Liver (tissue), 9 donors: Measurements from ENCODE around the gene ARID3A. TPM values are rescaled to one million over a fixed set of nuclear protein-coding genes. Genes with fewer than 3 reads are reported as not detected.

Experiments
- DNase-seq: peaks from one replicate; pipeline ENCODE4 v3.0.0-alpha.2; 2017; ENCODE audit warnings: low spot score
- H3K27ac ChIP-seq, 2 donors: one replicate each; pipeline ENCODE4 v1.7.0; 2013; ENCODE audit warnings: inconsistent platforms in 2 of 2, low read length in 2 of 2, control low read depth in 1 of 2, low read depth in 1 of 2, mild to moderate bottlenecking in 1 of 2
- H3K27me3 ChIP-seq, 4 donors: one replicate each; pipeline versions ENCODE4 v1.6.1 to v1.7.0; 2013; ENCODE audit warnings: low read length in 3 of 4, inconsistent platforms in 1 of 4, mild to moderate bottlenecking in 1 of 4, moderate library complexity in 1 of 4; ENCODE audit not compliant: control insufficient read depth in 4 of 4, insufficient read depth in 4 of 4
- H3K36me3 ChIP-seq, 4 donors: one replicate each; pipeline versions ENCODE4 v1.6.1 to v1.7.0; 2013; ENCODE audit warnings: low read length in 3 of 4, mild to moderate bottlenecking in 3 of 4, low read depth in 1 of 4, moderate library complexity in 1 of 4; ENCODE audit not compliant: control insufficient read depth in 4 of 4, insufficient read depth in 3 of 4
- H3K4me1 ChIP-seq, 4 donors: one replicate each; pipeline versions ENCODE4 v1.6.1 to v1.7.0; 2013; ENCODE audit warnings: low read length in 3 of 4, mild to moderate bottlenecking in 3 of 4, moderate library complexity in 1 of 4; ENCODE audit not compliant: control insufficient read depth in 4 of 4, insufficient read depth in 4 of 4
- H3K4me3 ChIP-seq, 3 donors: one replicate each; pipeline versions ENCODE4 v1.6.1 to v1.7.0; 2013; ENCODE audit warnings: low read length in 3 of 3, control low read depth in 1 of 3, low read depth in 1 of 3, mild to moderate bottlenecking in 1 of 3
- H3K9ac ChIP-seq, 2 donors: one replicate each; pipeline ENCODE4 v1.7.0; 2013; ENCODE audit warnings: low read length in 2 of 2, mild to moderate bottlenecking in 2 of 2, moderate library complexity in 2 of 2, control low read depth in 1 of 2, low read depth in 1 of 2
- H3K9me3 ChIP-seq, 4 donors: one replicate each; pipeline versions ENCODE4 v1.6.1 to v1.7.0; 2013; ENCODE audit warnings: low read length in 3 of 4; ENCODE audit not compliant: control insufficient read depth in 4 of 4
- ATF3 ChIP-seq: IDR thresholded peaks from 2 replicates; pipeline ENCODE4 v1.6.1; 2016; ENCODE audit warnings: antibody characterized with exemption
- CTCF ChIP-seq: fragments of 150-350 bp; IDR thresholded peaks from 2 replicates; pipeline ENCODE4 v1.5.1; 2017; ENCODE audit warnings: improper control_type of control experiment, low read depth, low read length; ENCODE audit not compliant: missing input control
- EGR1 ChIP-seq, 2 donors: IDR thresholded peaks; 2 replicates each; pipeline ENCODE4 v1.6.1; 2016 to 2018; ENCODE audit warnings: antibody characterized with exemption in 2 of 2, low read depth in 2 of 2
- FOXA1 ChIP-seq: IDR thresholded peaks from 2 replicates; pipeline ENCODE4 v1.6.1; 2016; ENCODE audit warnings: antibody characterized with exemption
- FOXA2 ChIP-seq: IDR thresholded peaks from 2 replicates; pipeline ENCODE4 v1.6.1; 2016; ENCODE audit warnings: antibody characterized with exemption
- GABPA ChIP-seq, 2 donors: IDR thresholded peaks in 1 of 2; conservative IDR thresholded peaks in 1 of 2; 2 replicates each; pipeline ENCODE4 v1.6.1; 2016; ENCODE audit warnings: antibody characterized with exemption in 2 of 2, mild to moderate bottlenecking in 1 of 2, moderate library complexity in 1 of 2
- HNF4A ChIP-seq, 2 donors: conservative IDR thresholded peaks; 2 replicates each; pipeline ENCODE4 v1.6.1; 2016; ENCODE audit warnings: antibody characterized with exemption in 2 of 2, mild to moderate bottlenecking in 2 of 2
- HNF4G ChIP-seq: IDR thresholded peaks from 2 replicates; pipeline ENCODE4 v1.6.1; 2016; ENCODE audit warnings: antibody characterized with exemption
- JUND ChIP-seq, 2 donors: IDR thresholded peaks; 2 replicates each; pipeline ENCODE4 v1.6.1; 2016; ENCODE audit warnings: antibody characterized with exemption in 2 of 2
- NR2F2 ChIP-seq: IDR thresholded peaks from 2 replicates; pipeline ENCODE4 v1.6.1; 2016; ENCODE audit warnings: antibody characterized with exemption
- RAD21 ChIP-seq, 2 donors: IDR thresholded peaks; 2 replicates each; pipeline ENCODE4 v1.6.1; 2016; ENCODE audit warnings: antibody characterized with exemption in 2 of 2, mild to moderate bottlenecking in 2 of 2
- REST ChIP-seq: IDR thresholded peaks from 2 replicates; pipeline ENCODE4 v1.6.1; 2016; ENCODE audit warnings: antibody characterized with exemption, mild to moderate bottlenecking
- RXRA ChIP-seq, 2 donors: IDR thresholded peaks; 2 replicates each; pipeline ENCODE4 v1.6.1; 2017 to 2018; ENCODE audit warnings: antibody characterized with exemption in 2 of 2, mild to moderate bottlenecking in 1 of 2
- SP1 ChIP-seq: IDR thresholded peaks from 2 replicates; pipeline ENCODE4 v1.6.1; 2018; ENCODE audit warnings: antibody characterized with exemption, mild to moderate bottlenecking
- TAF1 ChIP-seq: conservative IDR thresholded peaks from 2 replicates; pipeline ENCODE4 v1.6.1; 2016; ENCODE audit warnings: antibody characterized with exemption, mild to moderate bottlenecking
- YY1 ChIP-seq: IDR thresholded peaks from 2 replicates; pipeline ENCODE4 v1.6.1; 2016; ENCODE audit warnings: antibody characterized with exemption, mild to moderate bottlenecking
- WGBS: extraction: QIAGEN DNeasy Blood & Tissue Kit; methylation state at CpG from one replicate; pipeline ENCODE4 v1.1.7; 2013; 5-methylcytosine and 5-hydroxymethylcytosine counted together
- polyA plus RNA-seq, 2 donors: library from polyadenylated mRNA; stranded (reverse) in 1 of 2; unstranded in 1 of 2; fragments of 200-250 nt in 1 of 2; fragments of >200 nt in 1 of 2; fragmentation: Nextera tagmentation in 1 of 2; extraction: Ambion mirVana in 1 of 2; gene quantifications; one replicate each; pipeline versions ENCODE4 v1.2.1 to v1.2.3, GENCODE V29; 2013 to 2015
- total RNA-seq, 2 donors: library from RNA; depleted of rRNA; stranded (reverse); fragments of >200 nt; gene quantifications; one replicate each; pipeline ENCODE4 v1.2.3, GENCODE V29; 2014
- donor health status: healthy.
- donor health status: healthy.
- donor health status: healthy.
- donor health status: healthy.
- donor health status: healthy.

The ARID3A gene
- total and polyA plus RNA-seq, 4 donors = 0.74 to 42.4 (median 3.1) TPM

GRCh38 chr19:1010586-1011510, 85.0 kb downstream of the ARID3A start:
- peaks cover 2 to 40% (median 16%) of the 10 kb centered on the region in 4 donors for H3K36me3 ChIP-seq
- H3K4me1 ChIP-seq = peaks cover 0 to 5% (median under 1%) of the 10 kb centered on the region in 4 donors
- DNase-seq = no peak
- no peaks in the 10 kb centered on the region for H3K27me3 ChIP-seq
- H3K27ac ChIP-seq = no peak overlapping the region
- no peak overlapping the region for H3K9ac ChIP-seq
- H3K9me3 ChIP-seq = no peaks in the 10 kb centered on the region
- no peak overlapping the region for H3K4me3 ChIP-seq
- WGBS = 95% methylated on average over 56 of the region's 56 CpGs
- TF ChIP-seq YY1 = no peak
- no peak for TF ChIP-seq SP1

GRCh38 chr19:1011831-1012333, 86.0 kb downstream of the ARID3A start:
- Histone ChIP-seq H3K4me1 (peaks cover 7 to 14% (median 8%) of the 10 kb centered on the region in 4 donors), H3K36me3 (peaks cover 2 to 40% (median 16%) of the 10 kb centered on the region in 4 donors), H3K9me3 (no peaks in the 10 kb centered on the region), H3K27me3 (no peaks in the 10 kb centered on the region), H3K27ac (no peak overlapping the region), H3K9ac (no peak overlapping the region), H3K4me3 (no peak overlapping the region)
- 98% methylated on average over 36 of the region's 36 CpGs for WGBS
- DNase-seq = no peak
- no peak for TF ChIP-seq RXRA (IDR thresholded peaks at IDR 0.05)
- no peak for TF ChIP-seq ATF3
- TF ChIP-seq HNF4A (conservative IDR thresholded peaks at IDR 0.05) = no peak
- no peak for TF ChIP-seq TAF1
- TF ChIP-seq CTCF = no peak
- TF ChIP-seq HNF4G = no peak
- TF ChIP-seq YY1 = no peak
- TF ChIP-seq EGR1 (IDR thresholded peaks at IDR 0.05; ENCODE audit: low read depth in 2 of 2) = no peak
- no peak for TF ChIP-seq GABPA (IDR thresholded peaks at IDR 0.05 in 1 of 2, conservative IDR thresholded peaks at IDR 0.05 in 1 of 2)
- no peak for TF ChIP-seq FOXA2
- TF ChIP-seq FOXA1 = no peak
- no peak for TF ChIP-seq SP1
- no peak for TF ChIP-seq JUND (IDR thresholded peaks at IDR 0.05)
- TF ChIP-seq RAD21 (IDR thresholded peaks at IDR 0.05) = no peak
- TF ChIP-seq NR2F2 = no peak
- TF ChIP-seq REST = no peak
